GM12801 (cell line): ENCODE results near the gene CAPZB.

Source experiments
- TF ChIP-seq, protein P1 (sequence below): IDR thresholded peaks from one replicate; pipeline ENCODE4 v1.5.1; 2011; ENCODE audit warnings: control low read depth; ENCODE audit not compliant: insufficient read length; ENCODE audit errors: extremely low read depth

Gene CAPZB

DNA sequence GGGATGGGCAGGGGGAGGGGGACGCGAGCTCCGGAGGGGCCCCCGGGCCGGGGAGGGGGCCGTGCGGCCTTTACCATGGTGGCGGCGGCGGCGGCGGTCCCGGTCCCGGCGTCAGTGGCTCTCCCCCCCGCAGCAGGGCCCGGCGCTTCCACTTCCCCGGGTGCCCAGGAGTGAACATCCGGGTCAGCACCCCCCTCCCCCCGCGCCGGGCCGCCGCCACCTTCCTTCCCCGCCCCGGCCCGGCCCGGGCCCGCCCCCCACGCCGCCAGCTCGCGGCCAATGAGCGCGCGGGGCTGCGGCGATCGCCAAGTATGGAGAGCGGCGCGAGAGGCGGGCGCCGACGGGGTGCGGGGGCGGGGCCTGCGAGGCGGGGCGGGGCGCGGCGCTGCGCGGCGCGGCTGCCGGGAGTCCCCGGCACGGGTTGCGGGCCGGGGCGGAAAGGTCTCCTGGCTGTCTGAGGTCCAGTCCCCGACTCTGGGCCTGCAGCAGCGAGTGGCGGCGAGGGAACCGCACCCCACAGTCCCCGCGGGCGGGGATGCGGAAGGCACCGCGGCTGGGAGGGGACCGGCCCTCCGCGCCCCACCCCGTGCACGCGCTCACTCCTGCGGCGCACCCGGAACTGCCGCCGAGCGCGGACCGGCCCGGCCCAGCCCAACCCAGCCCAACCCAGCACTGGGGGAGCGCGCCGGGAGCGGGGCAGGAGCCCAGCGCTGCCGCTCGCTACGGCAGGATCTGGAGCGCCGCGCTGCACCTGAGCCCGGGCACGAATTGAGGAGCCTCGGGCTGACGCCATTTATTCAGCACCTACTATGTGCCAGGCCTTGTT is at the start of gene CAPZB:
CAPZB (minus strand) TSS at position 178 of the 826 bp plus-strand sequence; CDS start at position 77, 101 bp downstream.
- TF ChIP-seq, protein P1, sequence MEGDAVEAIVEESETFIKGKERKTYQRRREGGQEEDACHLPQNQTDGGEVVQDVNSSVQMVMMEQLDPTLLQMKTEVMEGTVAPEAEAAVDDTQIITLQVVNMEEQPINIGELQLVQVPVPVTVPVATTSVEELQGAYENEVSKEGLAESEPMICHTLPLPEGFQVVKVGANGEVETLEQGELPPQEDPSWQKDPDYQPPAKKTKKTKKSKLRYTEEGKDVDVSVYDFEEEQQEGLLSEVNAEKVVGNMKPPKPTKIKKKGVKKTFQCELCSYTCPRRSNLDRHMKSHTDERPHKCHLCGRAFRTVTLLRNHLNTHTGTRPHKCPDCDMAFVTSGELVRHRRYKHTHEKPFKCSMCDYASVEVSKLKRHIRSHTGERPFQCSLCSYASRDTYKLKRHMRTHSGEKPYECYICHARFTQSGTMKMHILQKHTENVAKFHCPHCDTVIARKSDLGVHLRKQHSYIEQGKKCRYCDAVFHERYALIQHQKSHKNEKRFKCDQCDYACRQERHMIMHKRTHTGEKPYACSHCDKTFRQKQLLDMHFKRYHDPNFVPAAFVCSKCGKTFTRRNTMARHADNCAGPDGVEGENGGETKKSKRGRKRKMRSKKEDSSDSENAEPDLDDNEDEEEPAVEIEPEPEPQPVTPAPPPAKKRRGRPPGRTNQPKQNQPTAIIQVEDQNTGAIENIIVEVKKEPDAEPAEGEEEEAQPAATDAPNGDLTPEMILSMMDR = no peak

GRCh38 chr1:19534281-19534680 is 48.9 kb upstream of the CAPZB start:
- TF ChIP-seq, protein P1 = no peak

DNA sequence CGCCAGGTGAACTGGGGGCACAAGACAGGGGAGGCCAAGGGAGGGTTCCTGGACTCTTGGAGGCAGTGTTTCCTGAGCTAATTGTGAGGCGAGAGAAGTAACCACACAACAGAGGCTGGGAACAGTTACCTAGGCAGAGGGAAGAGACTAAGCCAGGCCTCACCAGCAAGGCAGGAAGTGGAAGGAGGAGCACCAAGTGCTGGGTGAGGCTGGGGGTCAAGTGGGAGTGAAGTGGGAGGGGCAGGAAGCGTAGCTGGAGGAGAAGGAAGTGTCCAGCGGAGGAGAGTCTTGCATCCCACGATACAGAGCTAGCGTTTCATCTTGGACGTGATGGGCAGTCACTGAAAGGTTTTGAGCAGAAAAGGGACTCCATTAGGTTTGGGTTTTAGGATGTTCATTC is 48.3 kb upstream of the CAPZB start:
- TF ChIP-seq, protein P1 = no peak

DNA sequence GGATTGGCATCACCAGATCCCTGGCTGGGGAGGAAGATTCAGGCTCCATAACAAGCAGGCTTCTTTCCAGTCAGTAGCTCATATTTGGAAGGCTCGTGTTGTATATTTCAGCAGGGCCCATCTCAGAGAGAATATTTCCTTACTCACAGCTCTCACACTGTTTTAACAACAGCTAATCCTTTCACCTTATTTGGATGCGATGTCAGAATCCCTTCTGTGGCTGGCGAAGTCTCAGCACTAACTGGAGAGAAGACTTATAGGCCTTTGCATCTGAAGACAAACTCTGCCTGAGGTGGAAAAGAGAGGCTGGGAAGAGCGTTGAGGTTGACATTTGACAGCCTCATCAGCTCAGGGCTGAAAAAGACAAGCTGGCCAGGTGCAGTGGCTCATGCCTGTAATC is 47.2 kb upstream of the CAPZB start:
- TF ChIP-seq, protein P1 = no peak

GRCh38 chr1:19529664-19530063 is 44.3 kb upstream of the CAPZB start:
- TF ChIP-seq, protein P1 = no peak

GRCh38 chr1:19528438-19528837 is 43.1 kb upstream of the CAPZB start:
- TF ChIP-seq, protein P1 = no peak

DNA sequence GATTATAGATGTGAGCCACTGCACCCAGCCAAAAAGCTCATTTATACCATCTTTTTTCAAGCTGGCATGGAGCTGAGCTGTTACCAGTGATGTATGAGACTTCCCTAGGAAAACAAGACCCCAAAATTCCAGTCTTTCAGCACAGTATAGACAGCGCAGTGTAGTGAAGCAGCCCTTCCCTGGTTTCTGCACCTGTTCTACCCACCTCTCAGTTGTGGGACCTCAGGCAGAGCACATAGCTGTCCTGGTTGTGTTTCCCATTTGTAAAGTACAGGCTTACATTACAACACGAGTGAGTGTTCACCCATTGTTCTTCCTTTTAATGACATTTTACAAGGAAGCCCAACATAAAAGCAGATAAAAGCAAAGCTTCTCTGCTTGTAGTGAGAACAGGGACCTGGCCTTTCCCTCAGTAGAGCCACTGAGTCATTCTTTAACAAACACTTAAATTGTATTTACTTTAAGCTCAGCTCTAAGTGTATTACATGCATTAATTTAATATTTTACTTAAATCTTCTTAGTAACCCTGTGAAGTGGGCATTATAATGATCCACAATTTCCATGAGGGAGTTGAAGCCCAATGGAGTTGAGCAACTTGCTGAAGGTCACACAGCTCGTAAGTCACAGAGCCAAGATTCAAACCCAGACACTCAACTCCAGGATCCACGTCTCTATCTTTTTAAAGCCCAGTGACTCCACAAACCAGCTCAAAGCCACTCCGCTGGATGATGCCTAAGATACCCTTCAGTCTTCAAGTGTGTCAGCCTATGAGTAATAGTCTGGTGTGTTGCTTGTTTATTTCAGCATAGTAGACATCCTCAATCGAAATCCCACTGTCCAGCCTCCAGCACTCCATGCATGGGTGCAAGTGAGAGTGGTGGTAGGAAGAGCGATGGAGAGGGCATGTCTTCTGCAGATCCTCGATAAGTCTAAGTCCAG is 40.5 kb upstream of the CAPZB start:
- TF ChIP-seq, protein P1 = no peak
